Endothelial cell of umbilical vein (primary cell): ENCODE measurements around the gene SYNPO2. TPM values are rescaled to one million over a fixed set of nuclear protein-coding genes. Genes with fewer than 3 reads are reported as not detected.

Experiments used
- BruUV-seq: library from RNA; stranded (reverse); fragments of 400-500 nt; replicated peaks from 2 replicates; lab custom pipeline; 2021; lab: Mats Ljungman, UMichigan
- CTCF ChIA-PET: fragments of 300-600, 350-600 bp; sonication (Branson Sonifier 250); formaldehyde crosslinking; loops from one replicate; lab custom pipeline; 2021; ENCODE audit warnings: antibody characterized with exemption, inconsistent platforms; lab: Charles Lee
- POLR2A ChIA-PET: fragments of 300-600, 350-600 bp; sonication (Branson Sonifier 250); formaldehyde crosslinking; loops from one replicate; lab custom pipeline; 2021; ENCODE audit warnings: antibody characterized with exemption, inconsistent platforms; lab: Charles Lee
- DNase-seq: peaks from one replicate; pipeline ENCODE4 v3.0.0-alpha.2; 2011; ENCODE audit warnings: low read depth, low spot score
- FAIRE-seq: peaks from 2 replicates; lab custom pipeline; 2011; peaks lifted over from hg19 to GRCh38; lab: Jason Lieb, UNC
- H2AFZ ChIP-seq: 2 replicates; pipeline ENCODE4 v1.6.0; 2012; ENCODE audit warnings: low read depth, low read length, control low read depth, inconsistent platforms
- H3K27ac ChIP-seq: 2 replicates; pipeline ENCODE4 v1.5.1; 2011; ENCODE audit warnings: low read depth, mild to moderate bottlenecking, control low read depth, low read length, moderate library complexity; ENCODE audit not compliant: insufficient read depth
- H3K27me3 ChIP-seq, 2 experiments: 2 replicates each; pipeline versions ENCODE4 v1.6.0 to v1.6.1; 2011; ENCODE audit warnings: low read length in 2 of 2, mixed read lengths in 1 of 2; ENCODE audit not compliant: control insufficient read depth in 2 of 2, insufficient read depth in 2 of 2
- H3K36me3 ChIP-seq, 2 experiments: 2 replicates in 1 of 2; 3 replicates in 1 of 2; pipeline ENCODE4 v1.5.1; 2011; ENCODE audit warnings: low read length in 2 of 2, mild to moderate bottlenecking in 1 of 2, moderate library complexity in 1 of 2; ENCODE audit not compliant: control insufficient read depth in 2 of 2, insufficient read depth in 2 of 2; ENCODE audit errors: extremely low read depth in 1 of 2
- H3K4me1 ChIP-seq: 3 replicates; pipeline ENCODE4 v1.5.1; 2011; ENCODE audit warnings: mild to moderate bottlenecking, low read length; ENCODE audit not compliant: control insufficient read depth, insufficient read depth; ENCODE audit errors: extremely low read depth
- H3K4me2 ChIP-seq: 2 replicates; pipeline ENCODE4 v1.6.1; 2011; ENCODE audit warnings: low read length, control low read depth, mixed read lengths; ENCODE audit not compliant: insufficient read depth
- H3K4me3 ChIP-seq, 3 experiments: fragments of 200-600 bp in 1 of 3; sonication (generic), shearing (Covaris generic) in 1 of 3; replicated peaks in 1 of 3; 2 replicates each; pipeline ENCODE4 v1.5.1; 2011 to 2016; ENCODE audit warnings: control low read depth in 3 of 3, low read length in 3 of 3, mild to moderate bottlenecking in 2 of 3, inconsistent platforms in 1 of 3, low read depth in 1 of 3, moderate library complexity in 1 of 3; ENCODE audit not compliant: insufficient read depth in 1 of 3
- H3K79me2 ChIP-seq: 2 replicates; pipeline ENCODE4 v1.6.0; 2012; ENCODE audit warnings: low read length, inconsistent platforms; ENCODE audit not compliant: control insufficient read depth, insufficient read depth
- H3K9ac ChIP-seq: replicated peaks from 2 replicates; pipeline ENCODE3; 2011; ENCODE audit warnings: low read length, control low read depth; ENCODE audit not compliant: insufficient read depth; ENCODE audit errors: extremely low read depth
- H3K9me1 ChIP-seq: replicated peaks from 3 replicates; pipeline ENCODE4 v1.6.0; 2011; ENCODE audit warnings: mild to moderate bottlenecking, low read length; ENCODE audit not compliant: control insufficient read depth, insufficient read depth; ENCODE audit errors: extremely low read depth
- H3K9me3 ChIP-seq: replicated peaks from 2 replicates; pipeline ENCODE4 v1.5.1; 2012; ENCODE audit warnings: low read length, inconsistent platforms; ENCODE audit not compliant: control insufficient read depth, insufficient read depth
- H4K20me1 ChIP-seq: replicated peaks from 2 replicates; pipeline ENCODE3; 2011; ENCODE audit warnings: mild to moderate bottlenecking, low read length; ENCODE audit not compliant: control insufficient read depth, insufficient read depth; ENCODE audit errors: extremely low read depth
- FOS ChIP-seq: IDR thresholded peaks from 2 replicates; pipeline ENCODE4 v1.6.1; 2011; ENCODE audit warnings: mild to moderate bottlenecking, low read length, moderate library complexity, borderline replicate concordance; ENCODE audit not compliant: insufficient read depth
- JUN ChIP-seq: IDR thresholded peaks from 2 replicates; pipeline ENCODE4 v1.6.1; 2011; ENCODE audit warnings: borderline replicate concordance, low read depth; ENCODE audit not compliant: insufficient read length, insufficient read depth
- dilution Hi-C: fragments of 300-500 bp; cut with MboI; formaldehyde crosslinking; loops from one replicate; pipeline ENCODE4 v1.15.0; 2019; ENCODE audit warnings: low sequenced_read_pairs; ENCODE audit not compliant: extremely low pct_ligation_motif_present
- intact Hi-C: fragments of 100-400 bp; cut with micrococcal nuclease; formaldehyde crosslinking; loops from one replicate; pipeline ENCODE4 v1.10.0; 2022
- polyA plus RNA-seq, 4 experiments: library from polyadenylated mRNA; depleted of rRNA in 3 of 4; stranded (reverse) in 3 of 4; unstranded in 1 of 4; fragments of >200 nt; gene quantifications; 2 replicates each; pipeline versions ENCODE4 v1.2.1 to v1.2.3, GENCODE V29; 2011 to 2012; ENCODE audit warnings: missing spikeins in 1 of 4
- total RNA-seq: library from RNA; stranded (reverse); gene quantifications from 2 replicates; pipeline ENCODE4 v1.2.3, GENCODE V29; 2021
- TF ChIP-seq, protein P1 (sequence below), 2 donors: IDR thresholded peaks; 1 replicate in 1 of 2; 2 replicates in 1 of 2; pipeline ENCODE4 v1.5.1; 2011; ENCODE audit warnings: low read length in 2 of 2, mild to moderate bottlenecking in 2 of 2, moderate library complexity in 2 of 2, control low read depth in 1 of 2, inconsistent platforms in 1 of 2, low read depth in 1 of 2; ENCODE audit not compliant: insufficient read depth in 1 of 2; ENCODE audit errors: extremely low read depth in 1 of 2
- TF ChIP-seq, protein P2 (sequence below): IDR thresholded peaks from 2 replicates; pipeline ENCODE4 v1.6.1; 2011; ENCODE audit not compliant: insufficient read depth, insufficient read length

Gene SYNPO2
- total and polyA plus RNA-seq, 2 donors (not counting 3 experiments of a cell fraction or from before 2014, with no cell fraction given): 0.06 to 0.13 TPM

DNA sequence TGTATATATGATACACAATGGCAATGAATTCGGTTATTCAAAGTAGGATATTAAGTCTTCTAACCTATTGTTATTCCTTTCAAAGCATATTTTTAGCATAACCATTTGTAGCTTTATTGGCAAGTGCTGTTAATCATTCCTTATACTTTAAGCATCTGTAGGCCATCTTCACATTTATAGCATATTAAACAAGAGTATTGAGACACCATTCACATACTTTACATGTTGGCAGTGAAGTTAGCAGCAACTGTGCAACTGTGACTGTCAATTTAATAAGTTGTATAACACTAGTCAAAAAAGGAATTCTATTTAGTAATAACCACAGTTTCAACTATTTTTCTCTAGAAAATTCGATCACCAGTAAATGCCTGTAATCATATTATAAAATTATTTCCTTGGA, 139.6 kb downstream of the SYNPO2 start:
- POLR2A ChIA-PET: no interaction called here
- CTCF ChIA-PET: interaction anchor here (1.2 kb wide), 1 partner anchor 12 kb away, joined by 3 read pairs; no protein-coding TSS in a partner anchor
- Histone ChIP-seq H3K27ac (no peak overlapping the region), H3K36me3 (no peaks in the 10 kb centered on the region), H4K20me1 (no peaks in the 10 kb centered on the region), H3K27me3 (peaks cover 2 to 5% of the 10 kb centered on the region in 2 experiments), H3K4me2 (no peak overlapping the region), H3K4me3 (no peak overlapping the region), H3K4me1 (peaks cover 5% of the 10 kb centered on the region), H3K9me1 (no peaks in the 10 kb centered on the region), H3K9ac (no peak overlapping the region), H3K9me3 (no peaks in the 10 kb centered on the region), H2AFZ (no peak overlapping the region), H3K79me2 (no peaks in the 10 kb centered on the region)
- DNase-seq (no peak), FAIRE-seq (peak; percentile 4)
- TF ChIP-seq, protein P1, sequence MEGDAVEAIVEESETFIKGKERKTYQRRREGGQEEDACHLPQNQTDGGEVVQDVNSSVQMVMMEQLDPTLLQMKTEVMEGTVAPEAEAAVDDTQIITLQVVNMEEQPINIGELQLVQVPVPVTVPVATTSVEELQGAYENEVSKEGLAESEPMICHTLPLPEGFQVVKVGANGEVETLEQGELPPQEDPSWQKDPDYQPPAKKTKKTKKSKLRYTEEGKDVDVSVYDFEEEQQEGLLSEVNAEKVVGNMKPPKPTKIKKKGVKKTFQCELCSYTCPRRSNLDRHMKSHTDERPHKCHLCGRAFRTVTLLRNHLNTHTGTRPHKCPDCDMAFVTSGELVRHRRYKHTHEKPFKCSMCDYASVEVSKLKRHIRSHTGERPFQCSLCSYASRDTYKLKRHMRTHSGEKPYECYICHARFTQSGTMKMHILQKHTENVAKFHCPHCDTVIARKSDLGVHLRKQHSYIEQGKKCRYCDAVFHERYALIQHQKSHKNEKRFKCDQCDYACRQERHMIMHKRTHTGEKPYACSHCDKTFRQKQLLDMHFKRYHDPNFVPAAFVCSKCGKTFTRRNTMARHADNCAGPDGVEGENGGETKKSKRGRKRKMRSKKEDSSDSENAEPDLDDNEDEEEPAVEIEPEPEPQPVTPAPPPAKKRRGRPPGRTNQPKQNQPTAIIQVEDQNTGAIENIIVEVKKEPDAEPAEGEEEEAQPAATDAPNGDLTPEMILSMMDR (IDR thresholded peaks at IDR 0.05; ENCODE audit: extremely low read depth in 1 of 2, insufficient read depth in 1 of 2, low read depth in 1 of 2, low read length in 2 of 2): no peak
- TF ChIP-seq JUN (no peak), FOS (no peak)
- TF ChIP-seq, protein P2, sequence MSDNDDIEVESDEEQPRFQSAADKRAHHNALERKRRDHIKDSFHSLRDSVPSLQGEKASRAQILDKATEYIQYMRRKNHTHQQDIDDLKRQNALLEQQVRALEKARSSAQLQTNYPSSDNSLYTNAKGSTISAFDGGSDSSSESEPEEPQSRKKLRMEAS: no peak
- BruUV-seq: no TSS peak
- dilution Hi-C loops: no loop called here
- intact Hi-C loops: no loop called here
